ENCODE measurements around the gene IRF2. TPM values are rescaled to one million over a fixed set of nuclear protein-coding genes. Genes with fewer than 3 reads are reported as not detected.

Gene IRF2
- 40.7 TPM for polyA plus RNA-seq (2012; ENCODE audit: insufficient read depth, insufficient read length)

GRCh38 chr4:184474263-184475095 is at the start of gene IRF2:
TSS of gene IRF2 (minus strand) at chr4:184474550. CDS start at chr4:184429064, 45,486 bp downstream.
- H3K4me3 ChIP-seq (ENCODE audit: low read length), result peak within 1 kb of the TSS; percentile 96
- peak; percentile 96 for DNase-seq (ENCODE audit: low read depth, low spot score)

DNA sequence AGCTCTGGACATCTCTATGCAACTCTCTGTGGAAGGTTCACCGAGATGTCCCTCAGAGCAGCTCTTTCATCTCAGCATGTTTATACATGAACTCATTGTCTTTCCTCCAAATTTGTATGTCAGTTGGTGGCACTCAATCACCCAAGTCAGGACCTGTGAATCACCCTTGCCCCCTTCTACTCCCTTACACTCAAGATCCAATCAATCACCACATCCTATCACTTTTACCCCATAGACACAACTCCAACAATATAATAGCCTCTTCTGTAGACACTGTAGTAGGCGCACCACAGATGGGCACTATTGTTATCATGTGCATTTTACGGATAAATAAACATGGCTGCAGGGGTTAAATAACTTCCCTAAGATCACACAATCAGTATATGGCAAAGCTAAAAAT is 41.3 kb upstream of the IRF2 start:
- no peak overlapping the region for H3K4me3 ChIP-seq (ENCODE audit: low read length)
- no peak for DNase-seq (ENCODE audit: low read depth, low spot score)

- DNase-seq (ENCODE audit: low read depth, low spot score), result no peak
- H3K4me3 ChIP-seq (ENCODE audit: low read length), result no peak overlapping the region
Observed at GRCh38 chr4:184514121-184514988, 40.0 kb upstream of the IRF2 start.

GRCh38 chr4:184513802-184514120 is 39.4 kb upstream of the IRF2 start:
- no peak for DNase-seq (ENCODE audit: low read depth, low spot score)
- no peak overlapping the region for H3K4me3 ChIP-seq (ENCODE audit: low read length)

DNA sequence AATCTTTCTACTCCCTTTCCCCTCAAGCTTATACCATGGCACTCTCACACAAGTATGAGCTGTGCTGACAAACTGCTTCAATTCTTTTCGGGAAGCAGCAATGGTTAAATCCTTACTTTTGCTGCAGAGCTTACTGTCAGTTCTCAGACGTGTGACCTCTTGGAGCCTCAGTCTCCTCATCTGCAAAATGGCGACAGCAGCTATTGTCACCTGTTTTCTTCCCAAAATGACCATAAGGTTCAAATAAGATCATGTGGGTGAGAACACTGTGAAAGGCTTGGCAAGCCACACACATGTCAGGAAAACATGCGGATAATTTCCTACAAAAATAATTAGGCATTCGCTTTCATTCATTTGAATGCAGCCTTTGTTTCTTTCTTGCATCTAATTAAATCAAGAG is 36.8 kb upstream of the IRF2 start:
- no peak for DNase-seq (ENCODE audit: low read depth, low spot score)
- no peak overlapping the region for H3K4me3 ChIP-seq (ENCODE audit: low read length)

DNA sequence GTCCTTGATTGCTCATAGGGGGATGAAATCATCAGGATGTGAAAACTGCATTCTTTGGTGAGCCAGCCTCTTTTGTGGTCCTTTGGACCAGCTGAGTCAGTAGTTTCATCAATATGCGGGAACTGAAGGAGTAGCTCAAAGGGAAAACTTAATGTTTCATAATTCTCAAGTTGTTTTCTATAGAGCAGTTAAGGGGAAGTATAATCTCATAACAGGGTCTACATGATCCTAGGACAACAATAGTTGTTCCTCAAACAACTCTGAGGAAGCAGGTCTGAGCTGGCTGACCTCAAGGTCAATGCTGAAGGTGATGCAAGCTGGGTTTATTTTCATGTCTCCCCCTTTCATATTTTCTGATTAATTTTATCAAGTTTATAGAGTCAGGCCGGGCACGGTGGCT is 36.1 kb upstream of the IRF2 start:
- no peak for DNase-seq (ENCODE audit: low read depth, low spot score)
- H3K4me3 ChIP-seq (ENCODE audit: low read length), result no peak overlapping the region

DNA sequence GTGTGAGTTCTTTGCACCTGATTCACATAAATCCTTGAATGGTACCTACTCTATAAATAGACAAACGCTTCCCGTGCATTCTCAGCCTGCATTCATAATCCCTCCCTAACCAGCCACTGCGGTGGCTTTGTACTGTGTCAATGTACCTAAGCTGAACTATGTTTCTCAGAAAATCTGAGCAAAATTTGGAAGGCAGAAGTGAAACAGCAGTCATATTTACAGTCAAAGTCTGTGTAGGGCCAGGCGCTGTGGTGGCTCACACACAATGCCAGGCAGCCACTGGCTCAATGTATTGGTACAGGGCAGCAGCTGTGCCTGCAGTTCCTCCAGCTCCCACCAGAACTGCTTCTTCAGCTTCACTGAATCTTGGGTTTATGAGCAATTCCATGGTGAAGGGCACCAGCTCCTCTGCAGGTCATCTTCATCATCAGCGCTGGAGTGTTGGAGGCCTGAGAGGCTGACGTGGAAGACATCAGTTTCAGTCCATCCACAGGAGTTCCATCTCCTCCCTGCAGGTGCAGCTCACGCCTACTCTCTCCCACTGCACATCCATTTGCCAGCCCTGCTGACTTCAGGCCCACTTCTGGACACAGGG is 32.3 kb upstream of the IRF2 start:
- DNase-seq (ENCODE audit: low read depth, low spot score), result no peak
- H3K4me3 ChIP-seq (ENCODE audit: low read length), result no peak overlapping the region

DNA sequence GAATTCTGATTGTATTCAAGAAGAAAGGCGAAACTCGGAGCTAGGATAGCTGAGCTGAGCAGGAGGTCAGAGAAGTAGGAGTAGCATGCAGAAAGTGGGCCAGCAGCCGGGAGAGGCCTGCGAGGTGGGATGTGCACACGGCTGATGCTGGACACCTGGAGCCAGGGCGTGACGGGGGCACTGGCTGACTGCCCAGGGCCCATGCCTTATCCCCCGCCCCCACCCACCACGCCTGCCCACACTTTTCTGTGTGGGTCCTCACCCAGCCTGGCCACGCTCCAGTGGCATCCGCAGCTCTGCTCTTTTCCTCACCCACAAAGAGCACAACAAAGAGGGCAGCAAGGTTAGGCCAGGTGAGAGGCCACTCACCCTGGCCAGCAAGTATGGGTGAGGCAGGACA is 30.0 kb upstream of the IRF2 start:
- DNase-seq (ENCODE audit: low read depth, low spot score), result no peak

GRCh38 chr4:184503869-184504300 is 29.5 kb upstream of the IRF2 start:
- no peak overlapping the region for H3K4me3 ChIP-seq (ENCODE audit: low read length)
- DNase-seq (ENCODE audit: low read depth, low spot score), result no peak

More for the DNA sequence above, 30.0 kb upstream of the IRF2 start:
- H3K4me3 ChIP-seq (ENCODE audit: low read length), result no peak overlapping the region

GRCh38 chr4:184500748-184501589 is 26.6 kb upstream of the IRF2 start:
- no peak for DNase-seq (ENCODE audit: low read depth, low spot score)
- no peak overlapping the region for H3K4me3 ChIP-seq (ENCODE audit: low read length)

DNA sequence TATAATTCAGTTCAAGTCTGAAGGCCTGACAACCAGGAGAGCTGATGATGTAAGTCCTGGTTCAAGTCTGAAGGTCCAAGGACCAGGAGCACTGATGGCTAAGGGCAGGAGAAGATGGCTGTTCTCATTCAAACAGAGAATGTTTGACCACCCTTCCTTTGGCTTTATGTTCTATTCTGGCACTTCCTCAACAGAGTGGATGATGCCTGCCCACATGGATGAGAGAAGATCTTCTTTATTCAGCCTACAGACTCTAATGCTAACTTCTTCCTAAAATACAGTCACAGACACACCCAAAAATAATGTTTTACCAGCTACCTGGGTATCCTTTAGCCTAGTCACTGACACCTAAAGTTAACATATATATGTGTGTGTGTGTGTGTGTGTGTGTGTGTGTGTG is 25.6 kb upstream of the IRF2 start:
- DNase-seq (ENCODE audit: low read depth, low spot score), result no peak
- no peak overlapping the region for H3K4me3 ChIP-seq (ENCODE audit: low read length)

DNA sequence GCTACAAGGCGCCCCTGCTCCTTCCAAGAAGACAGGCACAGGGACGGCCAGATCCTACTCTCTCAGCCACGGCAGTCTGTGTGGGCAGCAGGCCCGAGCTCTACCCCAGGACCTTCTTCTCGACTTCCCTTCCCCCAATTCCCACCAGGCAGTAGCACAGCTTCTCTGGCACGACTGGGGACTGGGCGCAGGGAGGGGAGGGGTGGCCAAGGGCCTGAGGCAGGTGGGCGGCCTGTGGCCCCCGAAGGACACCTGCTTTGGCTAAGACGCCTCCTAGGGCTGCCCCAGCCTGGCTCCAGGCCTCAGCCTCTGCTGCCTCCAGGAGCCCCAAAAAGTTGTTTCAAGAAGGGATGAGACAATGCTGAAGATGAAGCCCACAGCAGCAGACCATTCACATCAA is 24.2 kb upstream of the IRF2 start:
- DNase-seq (ENCODE audit: low read depth, low spot score), result no peak
- no peak overlapping the region for H3K4me3 ChIP-seq (ENCODE audit: low read length)

DNA sequence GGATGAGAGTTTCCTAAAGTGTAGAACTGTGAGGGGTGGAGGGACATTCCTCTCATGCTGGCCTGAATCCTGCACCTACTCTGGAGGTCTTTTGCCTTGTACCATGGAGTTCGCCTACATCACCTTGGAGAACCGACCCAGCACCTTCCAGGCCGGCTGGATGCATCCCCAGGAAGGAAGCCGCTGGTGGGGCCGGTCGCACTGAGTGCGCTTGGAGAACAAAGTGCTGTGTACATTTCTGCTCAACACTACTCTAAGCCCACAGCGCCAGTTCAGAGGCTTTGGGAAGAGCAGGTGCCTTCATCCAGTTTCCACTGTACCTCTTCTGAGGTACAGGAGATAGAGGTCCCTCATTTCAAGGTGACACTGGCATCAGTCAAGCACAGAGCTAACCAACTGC is 15.4 kb upstream of the IRF2 start:
- DNase-seq (ENCODE audit: low read depth, low spot score), result no peak
- no peak overlapping the region for H3K4me3 ChIP-seq (ENCODE audit: low read length)

GRCh38 chr4:184487503-184487902 is 13.2 kb upstream of the IRF2 start:
- DNase-seq (ENCODE audit: low read depth, low spot score), result no peak
- H3K4me3 ChIP-seq (ENCODE audit: low read length), result no peak overlapping the region

- H3K4me3 ChIP-seq (ENCODE audit: low read length), result no peak overlapping the region
- DNase-seq (ENCODE audit: low read depth, low spot score), result no peak
Observed at GRCh38 chr4:184485279-184485678, 10.9 kb upstream of the IRF2 start.

GRCh38 chr4:184481544-184481943 is 7.2 kb upstream of the IRF2 start:
- DNase-seq (ENCODE audit: low read depth, low spot score), result no peak
- H3K4me3 ChIP-seq (ENCODE audit: low read length), result no peak overlapping the region

DNA sequence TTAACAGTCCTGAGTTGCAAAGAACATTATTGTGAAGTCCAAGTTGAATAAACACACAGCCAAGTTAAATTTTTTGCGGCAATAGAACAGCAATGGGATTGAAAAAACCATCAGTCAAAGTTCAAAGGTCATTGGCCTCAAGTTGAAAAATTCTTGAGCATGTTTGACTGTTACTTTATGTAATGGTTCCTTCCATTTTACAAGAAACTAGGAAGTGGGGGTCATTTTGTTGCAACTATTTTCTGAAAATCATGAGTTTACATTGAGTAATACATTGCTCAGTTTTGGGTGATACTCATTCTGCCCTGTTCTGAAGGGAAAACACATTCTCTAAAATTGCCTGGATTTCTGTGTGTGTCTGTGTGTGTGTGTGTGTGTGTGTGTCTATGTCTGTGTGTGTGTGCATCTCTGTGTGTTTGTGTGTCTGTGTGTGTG is 5.2 kb upstream of the IRF2 start:
- no peak overlapping the region for H3K4me3 ChIP-seq (ENCODE audit: low read length)
- DNase-seq (ENCODE audit: low read depth, low spot score), result no peak

GRCh38 chr4:184477201-184477999 is 3.0 kb upstream of the IRF2 start:
- H3K4me3 ChIP-seq (ENCODE audit: low read length), result no peak overlapping the region
- no peak for DNase-seq (ENCODE audit: low read depth, low spot score)
